ENCODE results near the gene ENTPD1. TPM values are rescaled to one million over a fixed set of nuclear protein-coding genes. Genes with fewer than 3 reads are reported as not detected.
A peak's percentile ranks its signal among the peaks of the same experiment; 100 is the strongest.
"Not testable (repeated sequence)": the region's sequence is repeated elsewhere in the genome, so short reads cannot be mapped to it uniquely, and the experiment has no call there.

The ENTPD1 gene
- polyA plus RNA-seq, 3 donors, result 62.2 to 71.1 (median 70.4) TPM

- TF ChIP-seq CTCF (IDR thresholded peaks at IDR 0.05), result no peak
- H3K4me1 Mint-ChIP-seq, result peaks cover 49% of the 10 kb centered on the region
- H3K9me3 ChIP-seq (replicated peaks in 1 of 2; ENCODE audit: control insufficient read depth in 1 of 2, insufficient read depth in 1 of 2, low read length in 2 of 2), result peaks cover 0 to 2% of the 10 kb centered on the region in 2 donors
- H3K27me3 ChIP-seq (ENCODE audit: control insufficient read depth in 2 of 2, insufficient read depth in 2 of 2, low read length in 2 of 2), result no peaks in the 10 kb centered on the region
- DNase-seq, result peak; percentile 86 to 96 (median 95)
- peaks cover 2 to 13% (median 8%) of the 10 kb centered on the region in 7 donors for H3K9me3 Mint-ChIP-seq
- H3K27me3 Mint-ChIP-seq (ENCODE audit: low read depth in 3 of 3), result peaks cover 0 to 2% (median 0%) of the 10 kb centered on the region in 3 donors
- H3K4me1 ChIP-seq (ENCODE audit: control insufficient read depth in 1 of 2, insufficient read depth in 2 of 2, low read length in 2 of 2), result peaks cover 34 to 51% of the 10 kb centered on the region in 2 donors
- H3K4me3 ChIP-seq (replicated peaks in 1 of 3; ENCODE audit: low read depth in 2 of 3, low read length in 3 of 3), result peak overlapping the region in 1 of 3 experiments; percentile 52
- H2AFZ ChIP-seq (ENCODE audit: insufficient read depth, low read depth, low read length, poor library complexity, severe bottlenecking), result no peak overlapping the region
- H3K4me3 Mint-ChIP-seq, result peak overlapping the region; percentile 27 to 70
- peak overlapping the region; percentile 38 for H3K9ac ChIP-seq (ENCODE audit: insufficient read depth, low read length, poor library complexity, severe bottlenecking)
- peak overlapping the region; percentile 68 to 95 for H3K27ac ChIP-seq (ENCODE audit: low read depth in 1 of 2, low read length in 2 of 2)
- peaks cover 85% of the 10 kb centered on the region for H3K79me2 ChIP-seq (ENCODE audit: insufficient read depth, low read length)
- H3K36me3 ChIP-seq (replicated peaks in 1 of 2; ENCODE audit: control insufficient read depth in 1 of 2, insufficient read depth in 2 of 2, low read length in 2 of 2), result peaks cover 7 to 38% of the 10 kb centered on the region in 2 donors
- H3K27ac Mint-ChIP-seq, result peak overlapping the region; percentile 93 to 98 (median 97)
- peaks cover 2% of the 10 kb centered on the region for H4K20me1 ChIP-seq (ENCODE audit: insufficient read depth, low read length)
- H3K36me3 Mint-ChIP-seq, result peaks cover 45 to 55% of the 10 kb centered on the region in 2 donors
- intact Hi-C loops (cut with micrococcal nuclease), result no loop called here
- peak overlapping the region; percentile 41 for H3K4me2 ChIP-seq (replicated peaks; ENCODE audit: extremely low read depth, low read length, poor library complexity, severe bottlenecking)
These were observed 12.1 kb downstream of the ENTPD1 start for GRCh38 chr10:95767884-95768556.

- H3K4me3 Mint-ChIP-seq, result no peak overlapping the region
- H3K9me3 Mint-ChIP-seq, result peaks cover 0 to 13% (median 2%) of the 10 kb centered on the region in 7 donors
- 100% methylated on average over 4 of the region's 4 CpGs for WGBS (ENCODE audit: insufficient coverage)
- Histone ChIP-seq H3K36me3 (replicated peaks in 1 of 2; ENCODE audit: control insufficient read depth in 1 of 2, insufficient read depth in 2 of 2, low read length in 2 of 2) (peaks cover 7 to 21% of the 10 kb centered on the region in 2 donors), H3K9me3 (replicated peaks in 1 of 2; ENCODE audit: control insufficient read depth in 1 of 2, insufficient read depth in 1 of 2, low read length in 2 of 2) (peaks cover 0 to 2% of the 10 kb centered on the region in 2 donors), H3K4me3 (replicated peaks in 1 of 3; ENCODE audit: low read depth in 2 of 3, low read length in 3 of 3) (no peak overlapping the region), H4K20me1 (ENCODE audit: insufficient read depth, low read length) (peaks cover 5% of the 10 kb centered on the region), H2AFZ (ENCODE audit: insufficient read depth, low read depth, low read length, poor library complexity, severe bottlenecking) (no peak overlapping the region), H3K27ac (ENCODE audit: low read depth in 1 of 2, low read length in 2 of 2) (peak overlapping the region in 1 of 2 donors; percentile 95), H3K4me2 (replicated peaks; ENCODE audit: extremely low read depth, low read length, poor library complexity, severe bottlenecking) (no peak overlapping the region), H3K79me2 (ENCODE audit: insufficient read depth, low read length) (peaks cover 70% of the 10 kb centered on the region), H3K27me3 (ENCODE audit: control insufficient read depth in 2 of 2, insufficient read depth in 2 of 2, low read length in 2 of 2) (no peaks in the 10 kb centered on the region), H3K9ac (ENCODE audit: insufficient read depth, low read length, poor library complexity, severe bottlenecking) (no peak overlapping the region), H3K4me1 (ENCODE audit: control insufficient read depth in 1 of 2, insufficient read depth in 2 of 2, low read length in 2 of 2) (peaks cover 33 to 51% of the 10 kb centered on the region in 2 donors)
- TF ChIP-seq CTCF (IDR thresholded peaks at IDR 0.05), result no peak
- H3K36me3 Mint-ChIP-seq, result peaks cover 37 to 51% of the 10 kb centered on the region in 2 donors
- peaks cover 64% of the 10 kb centered on the region for H3K4me1 Mint-ChIP-seq
- peaks cover 0 to 2% (median 0%) of the 10 kb centered on the region in 3 donors for H3K27me3 Mint-ChIP-seq (ENCODE audit: low read depth in 3 of 3)
- peak overlapping the region; percentile 37 to 98 (median 69) for H3K27ac Mint-ChIP-seq
- no peak for DNase-seq
- intact Hi-C loops (cut with micrococcal nuclease), result no loop called here
These were observed 14.2 kb downstream of the ENTPD1 start for GRCh38 chr10:95770084-95770720.

- H3K4me2 ChIP-seq (replicated peaks; ENCODE audit: extremely low read depth, low read length, poor library complexity, severe bottlenecking); DNase-seq; H3K27me3 ChIP-seq (ENCODE audit: control insufficient read depth in 2 of 2, insufficient read depth in 2 of 2, low read length in 2 of 2); H4K20me1 ChIP-seq (ENCODE audit: insufficient read depth, low read length); H3K9ac ChIP-seq (ENCODE audit: insufficient read depth, low read length, poor library complexity, severe bottlenecking); H3K27ac ChIP-seq (ENCODE audit: low read depth in 1 of 2, low read length in 2 of 2); H3K27me3 Mint-ChIP-seq (ENCODE audit: low read depth in 3 of 3); H3K4me3 ChIP-seq (replicated peaks in 1 of 3; ENCODE audit: low read depth in 2 of 3, low read length in 3 of 3); intact Hi-C loops (cut with micrococcal nuclease); H3K9me3 ChIP-seq (replicated peaks in 1 of 2; ENCODE audit: control insufficient read depth in 1 of 2, insufficient read depth in 1 of 2, low read length in 2 of 2); H3K4me3 Mint-ChIP-seq; H3K27ac Mint-ChIP-seq; H2AFZ ChIP-seq (ENCODE audit: insufficient read depth, low read depth, low read length, poor library complexity, severe bottlenecking): not testable (repeated sequence)
- Mint-ChIP-seq H3K9me3 (peaks cover 0 to 14% (median 9%) of the 10 kb centered on the region in 7 donors), H3K36me3 (peaks cover 58 to 62% of the 10 kb centered on the region in 2 donors), H3K4me1 (peaks cover 57% of the 10 kb centered on the region)
- H3K36me3 ChIP-seq (replicated peaks in 1 of 2; ENCODE audit: control insufficient read depth in 1 of 2, insufficient read depth in 2 of 2, low read length in 2 of 2), result peaks cover 9 to 28% of the 10 kb centered on the region in 2 donors
- peaks cover 18 to 28% of the 10 kb centered on the region in 2 donors for H3K4me1 ChIP-seq (ENCODE audit: control insufficient read depth in 1 of 2, insufficient read depth in 2 of 2, low read length in 2 of 2)
- H3K79me2 ChIP-seq (ENCODE audit: insufficient read depth, low read length), result peaks cover 71% of the 10 kb centered on the region
- WGBS (ENCODE audit: insufficient coverage), result no CpG with 5 or more reads among the region's 2 CpGs
These were observed 17.5 kb downstream of the ENTPD1 start for GRCh38 chr10:95773454-95773853.

Measured in CD14-positive monocyte (primary cell).